Astrocyte (in vitro differentiated cells and primary cell): Measurements from ENCODE around the gene RUNX3. TPM values are rescaled to one million over a fixed set of nuclear protein-coding genes. Genes with fewer than 3 reads are reported as not detected.

ENCODE experiments used
- DNase-seq: peaks from one replicate; pipeline ENCODE4 v3.0.0-alpha.2; 2010; ENCODE audit warnings: low read depth
- FAIRE-seq: peaks from 2 replicates; lab custom pipeline; 2011; peaks lifted over from hg19 to GRCh38; lab: Jason Lieb, UNC
- H2AFZ ChIP-seq: 2 replicates; pipeline ENCODE4 v1.6.0; 2012; ENCODE audit warnings: low read depth, low read length, inconsistent platforms
- H3K27ac ChIP-seq: 2 replicates; pipeline ENCODE4 v1.5.1; 2011; ENCODE audit warnings: low read depth, low read length, inconsistent platforms
- H3K27me3 ChIP-seq: 2 replicates; pipeline ENCODE4 v1.6.0; 2011; ENCODE audit warnings: low read length, inconsistent platforms; ENCODE audit not compliant: insufficient read depth
- H3K36me3 ChIP-seq: 2 replicates; pipeline ENCODE4 v1.5.1; 2011; ENCODE audit warnings: low read length, inconsistent platforms; ENCODE audit not compliant: insufficient read depth
- H3K4me1 ChIP-seq: 2 replicates; pipeline ENCODE4 v1.5.1; 2011; ENCODE audit warnings: low read length, inconsistent platforms; ENCODE audit not compliant: insufficient read depth
- H3K4me2 ChIP-seq: 2 replicates; pipeline ENCODE4 v1.6.0; 2012; ENCODE audit warnings: low read length, inconsistent platforms
- H3K4me3 ChIP-seq: 2 replicates; pipeline ENCODE4 v1.5.1; 2011; ENCODE audit warnings: low read depth, mild to moderate bottlenecking, low read length, inconsistent platforms; ENCODE audit not compliant: insufficient read depth
- H3K79me2 ChIP-seq: 2 replicates; pipeline ENCODE4 v1.6.0; 2012; ENCODE audit warnings: mild to moderate bottlenecking, low read length, inconsistent platforms; ENCODE audit not compliant: insufficient read depth
- H3K9ac ChIP-seq: 2 replicates; pipeline ENCODE4 v1.6.0; 2012; ENCODE audit warnings: mild to moderate bottlenecking, low read length, inconsistent platforms
- H3K9me3 ChIP-seq: 2 replicates; pipeline ENCODE4 v1.5.1; 2012; ENCODE audit warnings: low read depth, mild to moderate bottlenecking, low read length, inconsistent platforms; ENCODE audit not compliant: insufficient read depth
- H4K20me1 ChIP-seq: 2 replicates; pipeline ENCODE4 v1.6.0; 2012; ENCODE audit warnings: low read length, inconsistent platforms; ENCODE audit not compliant: insufficient read depth
- H3K27ac Mint-ChIP-seq: one replicate; pipeline ENCODE4 v1.8.0; 2021; ENCODE audit warnings: mild to moderate bottlenecking, mixed read lengths; ENCODE audit not compliant: unreplicated experiment
- H3K27me3 Mint-ChIP-seq: one replicate; pipeline ENCODE4 v1.8.0; 2021; ENCODE audit warnings: low read depth, mixed read lengths; ENCODE audit not compliant: unreplicated experiment
- H3K36me3 Mint-ChIP-seq: one replicate; pipeline ENCODE4 v1.8.0; 2021; ENCODE audit warnings: low read depth, mixed read lengths; ENCODE audit not compliant: unreplicated experiment
- H3K4me1 Mint-ChIP-seq: one replicate; pipeline ENCODE4 v1.8.0; 2021; ENCODE audit warnings: low read depth, mixed read lengths; ENCODE audit not compliant: unreplicated experiment
- H3K4me3 Mint-ChIP-seq: one replicate; pipeline ENCODE4 v1.8.0; 2021; ENCODE audit warnings: mild to moderate bottlenecking, moderate library complexity, mixed read lengths; ENCODE audit not compliant: unreplicated experiment
- H3K9me3 Mint-ChIP-seq: one replicate; pipeline ENCODE4 v1.8.0; 2021; ENCODE audit warnings: mild to moderate bottlenecking, mixed read lengths; ENCODE audit not compliant: unreplicated experiment
- EZH2 ChIP-seq: IDR thresholded peaks from 2 replicates; pipeline ENCODE4 v1.6.1; 2012; ENCODE audit warnings: mild to moderate bottlenecking, low read length, inconsistent platforms; ENCODE audit not compliant: insufficient read depth
- total RNA-seq: library from RNA; stranded (reverse); gene quantifications from 2 replicates; pipeline ENCODE4 v1.2.1, GENCODE V29; 2021
- TF ChIP-seq, protein P1 (sequence below): IDR thresholded peaks from 2 replicates; pipeline ENCODE4 v1.5.1; 2011; ENCODE audit warnings: low read depth, mild to moderate bottlenecking, inconsistent platforms, low read length, moderate library complexity; ENCODE audit not compliant: insufficient read depth

RUNX3 gene
- total RNA-seq, 1 donor from 2014 or later: 2.5 TPM

DNA sequence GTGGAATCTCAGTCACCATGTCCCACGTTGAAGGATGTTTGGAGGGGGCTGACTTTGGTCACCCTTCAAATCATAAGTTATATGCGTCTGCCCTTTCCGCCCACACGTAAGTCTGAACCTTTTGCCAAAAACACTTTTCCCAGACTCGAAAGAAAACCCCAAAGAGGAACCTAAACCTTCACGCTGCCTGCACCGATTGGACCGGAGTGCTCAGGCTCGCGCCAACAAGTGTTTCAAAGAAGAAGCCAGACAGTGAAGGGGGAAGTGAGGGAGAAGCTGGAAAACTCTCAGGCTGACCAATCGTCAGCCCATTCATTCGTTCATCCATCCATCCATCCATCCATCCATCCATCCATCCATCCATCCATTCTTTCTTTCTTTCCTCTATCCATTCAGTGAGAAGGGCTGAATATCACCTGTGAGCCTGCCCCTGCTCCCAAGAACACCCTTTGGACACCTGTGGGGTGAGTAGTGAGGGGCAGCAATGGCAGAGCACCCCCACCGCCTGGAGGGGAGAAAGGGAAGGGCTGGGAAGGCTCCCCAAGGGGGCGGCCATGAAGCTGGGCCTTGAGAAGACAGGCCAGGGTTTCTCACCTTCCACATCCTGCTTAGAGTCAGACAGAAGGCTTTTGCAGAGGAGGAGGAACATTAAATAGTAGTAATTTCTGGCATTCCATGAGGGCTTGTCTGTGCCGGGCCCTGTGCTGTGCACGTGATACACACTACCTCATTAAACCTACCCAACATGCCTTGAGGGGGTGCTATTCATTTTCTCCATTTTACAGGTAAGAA is 27.1 kb upstream of the RUNX3 start:
- H2AFZ ChIP-seq: no peak overlapping the region
- H3K9ac ChIP-seq: no peak overlapping the region
- no peaks in the 10 kb centered on the region for H3K79me2 ChIP-seq
- peaks cover 17% of the 10 kb centered on the region for H3K4me1 ChIP-seq
- H3K4me1 Mint-ChIP-seq: peaks cover 13% of the 10 kb centered on the region
- TF ChIP-seq, protein P1, sequence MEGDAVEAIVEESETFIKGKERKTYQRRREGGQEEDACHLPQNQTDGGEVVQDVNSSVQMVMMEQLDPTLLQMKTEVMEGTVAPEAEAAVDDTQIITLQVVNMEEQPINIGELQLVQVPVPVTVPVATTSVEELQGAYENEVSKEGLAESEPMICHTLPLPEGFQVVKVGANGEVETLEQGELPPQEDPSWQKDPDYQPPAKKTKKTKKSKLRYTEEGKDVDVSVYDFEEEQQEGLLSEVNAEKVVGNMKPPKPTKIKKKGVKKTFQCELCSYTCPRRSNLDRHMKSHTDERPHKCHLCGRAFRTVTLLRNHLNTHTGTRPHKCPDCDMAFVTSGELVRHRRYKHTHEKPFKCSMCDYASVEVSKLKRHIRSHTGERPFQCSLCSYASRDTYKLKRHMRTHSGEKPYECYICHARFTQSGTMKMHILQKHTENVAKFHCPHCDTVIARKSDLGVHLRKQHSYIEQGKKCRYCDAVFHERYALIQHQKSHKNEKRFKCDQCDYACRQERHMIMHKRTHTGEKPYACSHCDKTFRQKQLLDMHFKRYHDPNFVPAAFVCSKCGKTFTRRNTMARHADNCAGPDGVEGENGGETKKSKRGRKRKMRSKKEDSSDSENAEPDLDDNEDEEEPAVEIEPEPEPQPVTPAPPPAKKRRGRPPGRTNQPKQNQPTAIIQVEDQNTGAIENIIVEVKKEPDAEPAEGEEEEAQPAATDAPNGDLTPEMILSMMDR: no peak
- TF ChIP-seq EZH2: no peak
- DNase-seq (no peak), FAIRE-seq (no peak)
- no peak overlapping the region for H3K4me2 ChIP-seq
- H3K9me3 Mint-ChIP-seq: no peaks in the 10 kb centered on the region
- H3K27me3 Mint-ChIP-seq: peaks cover 17% of the 10 kb centered on the region
- no peak overlapping the region for H3K4me3 ChIP-seq
- H3K27ac Mint-ChIP-seq: no peak overlapping the region
- no peak overlapping the region for H3K4me3 Mint-ChIP-seq
- H3K27ac ChIP-seq: no peak overlapping the region
- H3K36me3 Mint-ChIP-seq: peaks cover 2% of the 10 kb centered on the region
- H3K27me3 ChIP-seq: no peaks in the 10 kb centered on the region
- no peaks in the 10 kb centered on the region for H4K20me1 ChIP-seq
- no peaks in the 10 kb centered on the region for H3K36me3 ChIP-seq
- no peaks in the 10 kb centered on the region for H3K9me3 ChIP-seq

DNA sequence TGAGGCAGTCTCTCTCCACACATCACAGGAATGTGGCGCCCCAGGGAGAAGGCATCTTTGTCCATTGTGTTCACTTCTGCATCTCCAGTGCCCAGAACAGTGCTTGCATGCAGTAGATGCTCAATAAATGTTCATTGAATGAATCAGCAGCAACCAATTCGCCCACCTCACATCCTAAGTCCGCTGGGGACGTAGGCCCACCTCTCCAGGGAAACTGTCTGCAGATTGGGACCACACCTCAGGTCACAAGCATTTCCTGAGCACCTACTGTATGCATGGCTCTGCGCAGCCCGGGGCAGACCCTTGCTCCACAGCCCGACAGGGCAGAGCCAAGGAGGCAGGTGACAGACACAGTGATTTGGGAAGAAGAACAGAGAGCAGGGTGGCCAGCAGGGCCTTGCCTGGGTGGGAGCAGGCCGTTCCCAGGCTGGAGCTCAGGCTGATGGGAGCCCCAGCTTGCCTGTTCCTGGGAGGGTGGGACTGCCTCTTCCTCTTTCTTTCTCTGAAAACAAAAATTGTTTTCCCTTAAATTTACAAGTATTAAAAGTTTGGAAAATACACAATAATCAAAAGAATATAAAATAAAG is 25.8 kb upstream of the RUNX3 start:
- peak overlapping the region; percentile 63 for H3K4me2 ChIP-seq
- no peak for DNase-seq
- TF ChIP-seq EZH2: no peak
- TF ChIP-seq, protein P1: no peak
- no peak overlapping the region for H3K9ac ChIP-seq
- peaks cover 16% of the 10 kb centered on the region for H3K4me1 Mint-ChIP-seq
- H3K9me3 ChIP-seq: no peaks in the 10 kb centered on the region
- H3K79me2 ChIP-seq: no peaks in the 10 kb centered on the region
- no peak overlapping the region for H3K4me3 Mint-ChIP-seq
- no peak for FAIRE-seq
- no peak overlapping the region for H3K27ac ChIP-seq
- peak overlapping the region; percentile 53 for H3K27ac Mint-ChIP-seq
- H3K36me3 Mint-ChIP-seq: peaks cover 2% of the 10 kb centered on the region
- H3K36me3 ChIP-seq: no peaks in the 10 kb centered on the region
- H4K20me1 ChIP-seq: no peaks in the 10 kb centered on the region
- H2AFZ ChIP-seq: no peak overlapping the region
- H3K4me1 ChIP-seq: peaks cover 17% of the 10 kb centered on the region
- no peaks in the 10 kb centered on the region for H3K27me3 ChIP-seq
- H3K27me3 Mint-ChIP-seq: peaks cover 11% of the 10 kb centered on the region
- H3K9me3 Mint-ChIP-seq: no peaks in the 10 kb centered on the region
- H3K4me3 ChIP-seq: no peak overlapping the region
